Colon (tissue), 2 donors: ENCODE measurements around the gene FDXR.
"Not testable (repeated sequence)": the region's sequence is repeated elsewhere in the genome, so short reads cannot be mapped to it uniquely, and the experiment has no call there.

Experiments
- FAIRE-seq: peaks from 2 replicates; lab custom pipeline; 2012; peaks lifted over from hg19 to GRCh38; lab: Jason Lieb, UNC
- donor health status: control.
- donor health status: control.

FDXR gene

GRCh38 chr17:74871356-74872076, 1.3 kb downstream of the FDXR start:
- no peak for FAIRE-seq

GRCh38 chr17:74870512-74870911, 2.3 kb downstream of the FDXR start:
- FAIRE-seq: no peak

DNA sequence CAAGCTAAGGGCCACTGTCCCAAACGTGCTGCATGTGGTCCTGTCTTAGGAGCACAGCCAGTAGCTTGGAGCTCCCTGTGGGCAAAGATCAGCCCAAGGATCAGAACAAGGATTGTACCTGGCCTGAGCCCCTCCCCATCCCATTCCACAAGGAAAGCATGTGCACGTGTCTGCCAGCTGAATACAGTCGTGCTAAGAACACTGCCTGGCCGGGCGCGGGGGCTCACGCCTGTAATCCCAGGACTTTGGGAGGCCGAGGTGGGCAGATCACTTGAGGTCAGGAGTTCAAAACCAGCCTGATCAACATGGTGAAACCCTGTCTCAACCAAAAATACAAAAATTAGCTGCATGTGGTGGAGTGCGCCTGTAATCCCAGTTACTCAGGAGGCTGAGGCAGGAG, 2.8 kb downstream of the FDXR start:
- FAIRE-seq: not testable (repeated sequence)

DNA sequence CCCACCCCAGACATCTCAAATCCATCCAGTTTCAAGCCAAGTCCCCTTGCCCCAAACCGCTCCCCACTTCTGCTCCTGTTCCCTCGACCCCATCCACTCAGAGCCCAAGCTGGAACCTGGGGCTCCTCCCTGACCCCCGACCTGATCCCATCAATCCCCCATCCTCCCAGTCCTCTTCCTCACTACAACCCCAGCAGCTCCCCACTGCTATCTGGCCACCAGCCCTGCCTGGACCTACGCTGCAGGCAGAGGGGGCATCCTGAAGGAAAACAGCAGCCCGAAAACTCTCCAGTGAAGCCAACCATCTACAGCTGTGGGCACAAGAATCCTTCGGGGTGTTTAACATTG, 3.9 kb downstream of the FDXR start:
- FAIRE-seq: no peak

DNA sequence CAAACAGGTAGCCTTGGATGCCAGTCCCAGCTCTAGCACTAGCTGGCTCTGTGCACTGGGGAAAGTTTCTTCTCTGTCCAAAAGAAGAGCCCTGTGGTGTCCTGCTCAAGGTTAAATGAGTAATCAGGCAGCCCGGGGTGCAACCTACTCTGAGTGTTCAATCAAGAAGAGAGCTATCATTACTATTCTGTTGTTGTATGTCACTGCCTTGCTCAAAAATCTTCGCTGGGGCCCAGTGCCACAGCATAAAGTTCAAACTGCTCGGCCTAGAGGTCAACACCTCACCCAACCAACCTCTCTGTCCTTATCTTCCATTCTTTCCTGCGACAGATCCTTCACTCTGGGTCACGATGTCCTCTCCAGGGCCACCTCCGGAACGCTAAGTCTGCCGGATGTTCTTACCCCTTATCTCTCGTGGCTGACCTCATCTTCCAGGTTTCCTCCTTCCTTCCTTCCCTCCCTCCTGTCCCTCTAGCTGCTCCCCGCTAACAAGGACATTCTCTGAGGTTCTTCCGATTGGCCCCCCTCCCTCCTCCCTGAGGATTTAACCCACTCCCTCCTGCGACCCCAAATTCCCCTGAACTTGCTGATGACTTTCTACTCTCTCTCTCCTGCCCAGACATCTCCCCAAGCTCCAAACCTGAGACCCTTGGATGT, 4.4 kb downstream of the FDXR start:
- FAIRE-seq: no peak

DNA sequence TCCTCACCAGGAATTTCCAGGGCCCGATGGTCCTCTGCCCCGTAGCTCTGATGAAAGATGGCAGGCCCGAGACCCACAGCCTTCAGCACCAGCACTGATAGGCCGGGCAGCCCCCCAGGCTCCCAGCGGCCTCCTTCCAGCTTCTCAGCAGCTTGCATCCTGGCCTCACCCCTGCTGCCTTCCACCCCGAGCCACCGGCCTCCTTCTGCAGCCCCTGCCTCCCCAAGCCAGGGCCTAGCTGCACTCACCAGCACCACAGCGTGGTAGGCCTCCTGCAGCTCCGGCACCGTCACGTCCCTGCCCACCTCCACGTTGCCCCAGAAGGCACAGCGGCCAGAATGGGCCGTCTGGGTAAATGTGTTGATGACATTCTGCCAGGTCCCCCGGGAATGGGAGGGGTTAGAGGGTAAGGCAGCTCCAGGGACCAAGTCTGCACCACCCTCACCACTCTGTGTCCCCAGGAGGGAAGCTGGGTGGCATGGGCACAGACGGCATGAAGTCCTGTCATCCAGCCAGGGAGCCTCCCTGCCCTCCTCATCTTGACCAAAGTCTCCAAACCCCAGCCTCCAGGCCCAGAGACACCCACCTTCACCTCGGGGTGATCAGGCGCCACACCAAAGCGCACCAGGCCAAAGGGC, 6.5 kb downstream of the FDXR start:
- FAIRE-seq: no peak

DNA sequence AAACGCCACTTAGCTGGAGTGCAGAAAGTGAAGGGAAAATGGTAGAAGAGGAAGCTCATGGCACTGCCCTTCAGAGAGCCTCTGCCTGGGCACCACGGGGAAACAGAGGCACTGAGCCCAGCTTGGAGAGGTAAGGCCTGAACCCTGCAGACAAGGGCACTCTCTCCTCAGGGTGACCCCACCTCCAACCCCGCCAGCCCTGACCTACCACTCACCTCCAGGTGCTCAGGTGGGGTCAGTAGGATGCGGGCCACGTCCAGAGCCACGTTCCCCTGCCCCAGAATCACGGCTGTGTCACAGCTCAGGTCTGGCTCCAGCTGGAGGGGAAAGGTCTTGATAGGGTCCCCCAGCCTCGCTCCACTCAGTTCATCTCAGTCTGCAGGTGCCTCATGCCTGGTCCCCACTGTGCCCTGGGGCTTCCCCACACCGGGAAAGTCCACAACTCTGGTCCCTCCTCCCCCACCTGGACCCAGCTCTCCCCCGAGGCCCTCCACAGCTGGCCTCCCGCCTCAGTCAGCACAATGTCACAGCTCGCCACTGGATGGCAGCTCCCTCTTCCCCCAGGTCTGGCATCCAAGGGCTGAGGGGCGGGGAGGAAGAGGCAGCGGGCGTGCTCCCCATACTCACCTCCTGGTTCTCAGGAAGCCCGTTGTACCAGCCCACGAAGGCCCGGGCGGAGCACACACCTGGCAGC, 7.1 kb downstream of the FDXR start:
- FAIRE-seq: no peak

- FAIRE-seq: no peak
These were observed 7.9 kb downstream of the FDXR start for GRCh38 chr17:74864866-74865395.

- no peak for FAIRE-seq
These were observed 8.4 kb downstream of the FDXR start for GRCh38 chr17:74864297-74864865.

GRCh38 chr17:74863420-74864296, 9.1 kb downstream of the FDXR start:
- no peak for FAIRE-seq

DNA sequence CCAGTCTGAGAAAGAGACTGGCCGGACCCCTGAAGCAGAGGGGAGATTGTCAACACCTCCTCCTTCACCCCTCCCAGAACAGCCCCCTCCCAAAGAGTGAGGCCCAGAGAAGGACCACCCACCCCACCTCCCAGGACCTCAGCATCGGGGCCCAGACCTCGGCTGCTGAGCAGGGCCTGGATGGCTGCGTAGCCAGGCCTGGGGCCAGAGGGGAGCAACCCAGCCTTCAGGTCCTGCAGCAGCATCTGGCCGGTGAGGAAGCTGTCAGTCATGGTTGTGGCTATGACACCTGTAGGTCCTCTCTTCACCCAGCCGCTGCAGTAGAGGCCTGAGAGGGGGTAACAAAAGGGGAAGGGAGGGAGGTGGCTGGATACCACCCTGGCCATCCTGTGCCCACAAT, 9.9 kb downstream of the FDXR start:
- FAIRE-seq: no peak

DNA sequence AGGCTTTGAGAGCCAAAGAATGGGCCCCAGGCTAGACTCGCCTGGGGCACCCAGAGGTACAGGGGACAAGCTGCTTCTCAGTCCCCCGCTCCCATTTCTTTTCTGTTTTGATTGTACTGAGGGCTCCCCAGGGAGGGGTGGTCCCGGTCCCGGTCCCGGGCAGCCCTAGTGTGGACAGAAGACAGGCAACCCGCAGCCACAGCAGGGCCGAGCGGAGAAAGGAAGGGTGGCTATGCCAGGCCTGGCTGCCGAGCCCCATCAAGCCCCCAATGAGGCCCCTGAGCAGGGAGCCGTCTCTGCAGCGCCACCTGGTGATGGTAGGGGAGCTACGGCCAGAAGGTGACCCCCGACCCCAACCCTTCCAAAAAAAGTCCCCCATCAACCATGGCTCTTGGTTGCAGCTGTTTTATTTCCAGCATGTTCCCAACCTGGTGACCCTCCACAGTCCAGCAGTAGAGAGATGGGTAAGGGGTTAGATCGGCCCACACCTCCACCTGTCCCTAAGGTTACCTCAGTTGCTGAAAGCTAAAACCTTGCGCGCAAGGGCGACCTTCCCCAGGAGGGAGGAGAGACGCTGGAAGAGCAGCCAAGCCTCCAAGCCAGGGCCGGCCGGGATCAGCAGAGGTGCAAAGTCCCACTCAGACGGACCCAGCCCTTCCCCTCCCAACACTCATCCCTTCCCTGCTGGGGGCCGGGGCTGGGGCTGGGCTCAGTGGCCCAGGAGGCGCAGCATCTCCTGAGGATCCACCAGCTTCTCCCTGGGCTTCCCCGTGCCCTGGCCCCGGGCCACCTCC, 10.5 kb downstream of the FDXR start:
- FAIRE-seq: no peak

- no peak for FAIRE-seq
These were observed 11.1 kb downstream of the FDXR start for GRCh38 chr17:74861662-74862107.

DNA sequence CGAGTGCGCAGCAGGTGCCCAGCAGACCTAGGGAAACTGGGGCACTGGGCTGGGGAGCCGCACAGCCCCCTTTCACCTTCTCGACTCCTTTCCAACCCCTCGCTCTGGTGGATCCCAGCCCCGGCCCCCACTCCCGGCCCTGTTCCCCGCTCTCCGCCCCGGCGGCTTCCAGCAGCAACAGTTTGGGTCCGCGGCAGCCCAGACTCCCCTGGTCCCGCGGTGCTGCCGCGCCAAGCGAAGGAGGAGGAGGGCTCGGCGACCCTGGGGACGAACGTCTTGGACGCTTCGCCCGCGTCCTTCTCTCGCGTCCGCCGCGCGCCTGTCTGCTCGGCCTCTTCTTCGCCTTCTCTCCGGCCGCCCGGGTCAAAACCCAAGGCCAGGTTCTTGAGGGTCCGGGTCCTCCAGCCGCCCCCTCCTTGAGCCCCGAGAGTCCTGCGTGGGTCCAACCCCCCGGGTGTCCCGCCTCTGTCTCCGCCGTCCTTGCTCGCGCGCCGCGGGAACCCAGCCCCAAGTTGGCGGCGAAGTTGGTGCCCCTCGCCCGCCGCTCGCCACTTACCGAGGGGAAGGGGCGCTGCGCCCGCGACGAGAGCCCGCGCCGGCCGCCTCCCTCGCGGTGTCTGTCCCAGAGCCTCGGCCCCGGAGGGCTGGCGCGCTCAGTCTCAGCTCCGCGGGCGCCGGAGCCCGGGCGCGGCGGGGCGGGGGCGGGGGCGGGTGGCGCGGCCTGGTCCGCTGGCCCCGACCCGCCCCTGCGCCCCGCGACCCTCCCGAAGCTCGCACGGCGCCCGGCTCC, 11.7 kb downstream of the FDXR start:
- no peak for FAIRE-seq

DNA sequence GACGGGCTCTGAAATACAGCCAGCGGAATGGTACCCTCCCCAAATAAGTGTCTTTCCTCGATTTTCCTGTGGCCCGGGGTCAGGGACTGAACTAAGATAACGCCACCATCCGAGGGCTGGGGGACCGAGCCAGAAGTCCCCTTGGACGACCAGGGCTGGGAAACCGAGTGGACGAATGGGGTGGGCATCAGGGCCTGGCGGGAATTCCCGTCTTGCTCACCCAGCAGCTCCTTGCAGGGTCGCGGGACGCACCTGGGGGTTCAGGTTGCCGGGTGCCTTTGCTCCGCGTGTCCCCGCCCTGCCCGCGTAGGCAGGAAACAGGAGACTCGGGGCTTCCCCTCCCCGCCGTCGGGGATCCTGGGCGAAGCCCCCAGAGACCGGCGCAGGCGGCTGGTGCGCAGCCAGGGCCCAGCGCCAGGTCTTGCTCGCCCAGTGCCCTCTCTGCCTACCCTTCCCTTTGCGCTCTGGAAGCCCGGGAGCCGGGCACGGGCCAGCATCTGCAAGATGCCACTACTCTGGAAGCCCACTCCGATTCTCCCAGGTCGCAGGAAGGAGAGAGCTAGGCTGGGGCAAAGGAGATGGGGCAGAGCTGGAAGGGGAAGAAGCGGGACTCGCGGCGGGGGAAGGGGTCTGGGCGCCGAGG, 12.4 kb downstream of the FDXR start:
- FAIRE-seq: no peak

GRCh38 chr17:74859459-74860228, 13.2 kb downstream of the FDXR start, which contains the start of gene GRIN2C:
Gene GRIN2C (minus strand): TSS chr17:74859885. CDS start chr17:74855092, 4,793 bp downstream.
- no peak for FAIRE-seq

GRCh38 chr17:74858672-74859458, 13.9 kb downstream of the FDXR start:
- FAIRE-seq: no peak
